Transverse colon (tissue), 4 donors: ENCODE data around the gene NR3C2. TPM values are rescaled to one million over a fixed set of nuclear protein-coding genes. Genes with fewer than 3 reads are reported as not detected.
A peak's percentile ranks its signal among the peaks of the same experiment; 100 is the strongest.

ENCODE experiments used
- DNase-seq: peaks from one replicate; pipeline ENCODE4 v3.0.0-alpha.2; 2019
- H3K27ac ChIP-seq, 4 donors: fragments of 200-600 bp; sonication (generic); 2 replicates each; pipeline ENCODE4 v1.5.1; 2016 to 2018; ENCODE audit warnings: inconsistent platforms in 4 of 4
- H3K27me3 ChIP-seq: fragments of 200-600 bp; sonication (generic); 2 replicates; pipeline ENCODE4 v1.5.1; 2017; ENCODE audit warnings: inconsistent platforms
- H3K36me3 ChIP-seq, 4 donors: fragments of 200-600 bp; sonication (generic); 2 replicates each; pipeline ENCODE4 v1.5.1; 2017 to 2019; ENCODE audit warnings: inconsistent platforms in 4 of 4
- H3K4me1 ChIP-seq, 4 donors: fragments of 200-600 bp; sonication (generic); 2 replicates each; pipeline ENCODE4 v1.5.1; 2017 to 2020; ENCODE audit warnings: inconsistent platforms in 4 of 4
- H3K4me3 ChIP-seq, 4 donors: fragments of 200-600 bp; sonication (generic); 1 replicate in 1 of 4; 2 replicates in 3 of 4; pipeline versions ENCODE4 v1.5.1 to v1.6.1; 2017 to 2019; ENCODE audit warnings: inconsistent platforms in 4 of 4
- H3K9me3 ChIP-seq, 2 donors: fragments of 200-600 bp; sonication (generic); 2 replicates each; pipeline ENCODE4 v1.5.1; 2017 to 2019; ENCODE audit warnings: inconsistent platforms in 2 of 2
- EP300 ChIP-seq: sonication (generic); formaldehyde crosslinking; IDR thresholded peaks from one replicate; pipeline ENCODE4 v1.6.1; 2017; ENCODE audit warnings: antibody characterized with exemption, low read depth
- POLR2A ChIP-seq: fragments of 450-650 bp; IDR thresholded peaks from one replicate; pipeline ENCODE4 v1.6.1; 2016; ENCODE audit warnings: antibody characterized with exemption, mild to moderate bottlenecking, moderate library complexity
- POLR2AphosphoS5 ChIP-seq, 3 donors: sonication (generic); formaldehyde crosslinking; IDR thresholded peaks; one replicate each; pipeline ENCODE4 v1.6.1; 2016; ENCODE audit warnings: antibody characterized with exemption in 3 of 3
- WGBS, 2 donors: methylation state at CpG; one replicate each; pipeline ENCODE4 v1.1.5; 2018; ENCODE audit warnings: low coverage in 1 of 2; 5-methylcytosine and 5-hydroxymethylcytosine counted together
- in situ Hi-C, 4 donors: fragments of 200-750 bp; cut with MboI; loops; one replicate each; pipeline versions ENCODE4 v1.15.0 to v1.15.1; 2017; ENCODE audit warnings: low sequenced_read_pairs in 3 of 4, low pct_ligation_motif_present in 1 of 4, low pct_unique_long_range_greater_than_20kb in 1 of 4
- intact Hi-C: fragments of 100-400 bp; cut with DNase I; formaldehyde crosslinking; loops from one replicate; pipeline ENCODE4 v1.15.1; 2023; ENCODE audit warnings: low total_unique reads
- total RNA-seq, 4 donors: library from RNA; depleted of rRNA; stranded (reverse); fragments of >200 nt; gene quantifications; one replicate each; pipeline ENCODE4 v1.1.0, GENCODE V29; 2016
- TF ChIP-seq, protein P1 (sequence below), 5 experiments: fragments of 200-600 bp in 3 of 5; fragments of 450-650 bp in 2 of 5; sonication (generic) in 3 of 5; IDR thresholded peaks; 1 replicate in 2 of 5; 2 replicates in 3 of 5; pipeline ENCODE4 v1.5.1; 2016 to 2017; ENCODE audit warnings: antibody characterized with exemption in 5 of 5, inconsistent platforms in 3 of 5, mild to moderate bottlenecking in 2 of 5, moderate library complexity in 1 of 5

The NR3C2 gene
- total RNA-seq, 4 donors from 2014 or later, result 55.5 to 147 (median 125) TPM

DNA sequence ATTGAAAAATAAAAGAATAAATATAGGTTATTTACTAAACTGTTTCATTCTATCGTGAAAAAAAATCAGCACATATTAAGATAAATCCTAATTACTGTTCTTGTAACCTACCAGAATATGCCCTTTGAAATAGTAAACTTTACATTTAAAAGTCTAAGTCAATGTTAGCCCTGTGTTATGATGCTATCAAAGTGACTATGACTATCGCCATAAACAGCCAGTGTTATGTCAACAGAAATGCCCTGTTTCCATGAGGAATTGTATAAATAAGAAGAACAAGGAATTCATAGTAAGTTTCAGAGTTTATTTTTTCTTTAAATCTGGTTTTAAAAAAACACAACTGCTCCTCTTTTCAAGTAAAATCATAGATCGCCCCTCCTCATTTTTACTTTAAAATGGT lies 11.4 kb downstream of the NR3C2 start:
- WGBS, 2 donors, result 35 to 60% methylated on average over 3 of the region's 3 CpGs
- in situ Hi-C loops, result no loop called here
- no peak for TF ChIP-seq POLR2AphosphoS5 (IDR thresholded peaks at IDR 0.05)
- TF ChIP-seq, protein P1, sequence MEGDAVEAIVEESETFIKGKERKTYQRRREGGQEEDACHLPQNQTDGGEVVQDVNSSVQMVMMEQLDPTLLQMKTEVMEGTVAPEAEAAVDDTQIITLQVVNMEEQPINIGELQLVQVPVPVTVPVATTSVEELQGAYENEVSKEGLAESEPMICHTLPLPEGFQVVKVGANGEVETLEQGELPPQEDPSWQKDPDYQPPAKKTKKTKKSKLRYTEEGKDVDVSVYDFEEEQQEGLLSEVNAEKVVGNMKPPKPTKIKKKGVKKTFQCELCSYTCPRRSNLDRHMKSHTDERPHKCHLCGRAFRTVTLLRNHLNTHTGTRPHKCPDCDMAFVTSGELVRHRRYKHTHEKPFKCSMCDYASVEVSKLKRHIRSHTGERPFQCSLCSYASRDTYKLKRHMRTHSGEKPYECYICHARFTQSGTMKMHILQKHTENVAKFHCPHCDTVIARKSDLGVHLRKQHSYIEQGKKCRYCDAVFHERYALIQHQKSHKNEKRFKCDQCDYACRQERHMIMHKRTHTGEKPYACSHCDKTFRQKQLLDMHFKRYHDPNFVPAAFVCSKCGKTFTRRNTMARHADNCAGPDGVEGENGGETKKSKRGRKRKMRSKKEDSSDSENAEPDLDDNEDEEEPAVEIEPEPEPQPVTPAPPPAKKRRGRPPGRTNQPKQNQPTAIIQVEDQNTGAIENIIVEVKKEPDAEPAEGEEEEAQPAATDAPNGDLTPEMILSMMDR (IDR thresholded peaks at IDR 0.05), result no peak
- TF ChIP-seq POLR2A, result no peak
- no peak for TF ChIP-seq EP300
- Histone ChIP-seq H3K36me3 (no peaks in the 10 kb centered on the region), H3K9me3 (no peaks in the 10 kb centered on the region), H3K27ac (peak overlapping the region; percentile 55 to 82 (median 72)), H3K4me1 (peaks cover 7 to 81% (median 53%) of the 10 kb centered on the region in 4 donors), H3K27me3 (no peaks in the 10 kb centered on the region), H3K4me3 (peak overlapping the region in 1 of 4 donors; percentile 14)
- intact Hi-C loops, result no loop called here
- DNase-seq, result no peak

DNA sequence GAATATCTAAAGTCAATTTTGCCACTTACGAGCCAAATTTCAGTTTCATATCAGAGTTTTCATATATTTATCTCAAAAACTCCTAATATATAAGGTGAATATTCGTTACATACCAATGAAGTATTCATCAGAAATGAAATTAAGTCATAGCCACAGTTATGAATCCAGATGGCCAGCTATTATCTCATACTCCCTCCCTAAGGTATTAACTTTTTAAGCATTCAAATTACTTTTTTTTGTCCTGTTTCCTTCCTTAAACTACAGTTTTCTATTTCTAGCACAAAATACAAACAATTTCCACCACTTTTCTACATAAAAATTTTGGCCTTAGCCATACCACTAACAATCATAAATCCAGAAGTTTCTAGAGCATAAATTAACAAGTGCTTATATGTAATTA lies 13.0 kb downstream of the NR3C2 start:
- H3K4me1 ChIP-seq, result peaks cover 7 to 67% (median 39%) of the 10 kb centered on the region in 4 donors
- no peaks in the 10 kb centered on the region for H3K9me3 ChIP-seq
- in situ Hi-C loops, result no loop called here
- H3K27me3 ChIP-seq, result no peaks in the 10 kb centered on the region
- TF ChIP-seq EP300, result no peak
- no peak for TF ChIP-seq POLR2A
- no peak for TF ChIP-seq POLR2AphosphoS5 (IDR thresholded peaks at IDR 0.05)
- TF ChIP-seq, protein P1 (IDR thresholded peaks at IDR 0.05), result no peak
- H3K4me3 ChIP-seq, result no peak overlapping the region
- H3K36me3 ChIP-seq, result no peaks in the 10 kb centered on the region
- 86 to 87% methylated on average over 2 of the region's 2 CpGs for WGBS, 2 donors
- intact Hi-C loops, result no loop called here
- DNase-seq, result no peak
- H3K27ac ChIP-seq, result no peak overlapping the region

DNA sequence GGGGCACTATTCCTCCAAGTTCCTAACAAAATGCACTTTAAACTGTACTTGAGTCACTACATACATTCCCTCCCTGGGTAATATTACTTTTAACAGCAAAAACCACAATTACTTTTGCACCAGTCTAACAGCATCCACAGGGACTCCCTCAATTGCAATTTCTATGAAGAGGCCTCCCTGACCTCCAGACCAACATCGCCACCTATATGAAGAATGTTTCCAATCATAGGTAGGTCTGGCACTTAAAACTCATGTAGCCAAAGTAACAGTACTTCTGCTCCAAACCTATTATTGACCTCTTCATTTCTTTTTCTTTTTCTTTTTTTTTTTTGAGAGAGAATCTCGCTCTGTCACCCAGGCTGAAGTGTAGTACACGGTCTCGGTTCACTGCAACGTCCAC lies 15.6 kb downstream of the NR3C2 start:
- in situ Hi-C loops (no loop called here), intact Hi-C loops (loop anchor here (1.0 kb wide), 1 partner anchor 20 kb away; no protein-coding TSS in a partner anchor)
- TF ChIP-seq, protein P1 (IDR thresholded peaks at IDR 0.05), result no peak
- TF ChIP-seq POLR2AphosphoS5 (IDR thresholded peaks at IDR 0.05) (no peak), EP300 (no peak), POLR2A (no peak)
- DNase-seq, result no peak
- Histone ChIP-seq H3K27me3 (no peaks in the 10 kb centered on the region), H3K4me3 (no peak overlapping the region), H3K9me3 (no peaks in the 10 kb centered on the region), H3K36me3 (no peaks in the 10 kb centered on the region), H3K27ac (no peak overlapping the region), H3K4me1 (peaks cover 7 to 41% (median 25%) of the 10 kb centered on the region in 4 donors)
- WGBS, 2 donors, result 93 to 100% methylated on average over 3 to 5 of the region's 5 CpGs

DNA sequence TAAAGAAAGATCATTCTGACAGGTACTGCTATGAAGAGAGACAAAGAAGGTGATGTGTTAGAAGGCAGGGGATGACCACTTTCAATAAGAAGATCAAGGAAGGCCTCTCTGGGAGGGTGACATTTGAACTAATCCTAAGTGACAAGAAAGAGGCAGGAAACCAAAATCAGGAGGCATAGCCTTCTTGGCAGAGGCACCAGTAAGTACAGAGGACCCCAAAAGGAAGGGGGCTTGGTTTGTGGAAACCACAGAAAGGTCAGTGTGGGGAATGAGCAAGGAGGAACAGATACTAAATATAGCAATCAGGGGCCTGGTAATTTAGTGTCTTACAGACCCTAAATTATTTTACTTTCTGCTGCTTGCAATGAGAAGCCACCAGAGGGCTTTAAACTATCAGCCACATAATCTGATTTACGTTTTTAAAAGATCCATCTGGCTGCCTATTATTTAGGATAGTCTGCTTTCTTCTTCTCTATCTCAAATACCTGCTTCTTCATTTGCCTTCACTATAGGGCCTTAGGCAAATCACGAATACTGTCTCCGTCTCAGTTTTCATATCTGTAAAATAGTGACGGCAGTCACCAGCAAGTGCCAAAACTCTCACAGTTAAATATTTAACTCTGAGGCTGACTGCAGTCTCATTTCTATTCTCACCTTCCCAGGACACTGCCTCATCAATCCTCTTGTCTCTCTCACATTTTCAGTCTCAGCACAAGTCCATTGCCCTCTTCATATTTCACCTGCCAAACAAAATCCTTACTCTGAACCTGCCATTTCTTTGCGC lies 16.7 kb downstream of the NR3C2 start:
- intact Hi-C loops, result loop anchor here (1.0 kb wide), 1 partner anchor 19 kb away; no protein-coding TSS in a partner anchor
- 52 to 57% methylated on average over 4 to 5 of the region's 5 CpGs for WGBS, 2 donors
- no peaks in the 10 kb centered on the region for H3K36me3 ChIP-seq

More for the DNA sequence above, 16.7 kb downstream of the NR3C2 start:
- H3K27ac ChIP-seq, result no peak overlapping the region
- in situ Hi-C loops, result no loop called here
- no peaks in the 10 kb centered on the region for H3K9me3 ChIP-seq
- no peak overlapping the region for H3K4me3 ChIP-seq
- no peak for DNase-seq
- peaks cover 7 to 30% (median 15%) of the 10 kb centered on the region in 4 donors for H3K4me1 ChIP-seq
- TF ChIP-seq EP300, result no peak
- TF ChIP-seq, protein P1 (IDR thresholded peaks at IDR 0.05), result peak in 1 of 5 experiments; percentile 4
- no peaks in the 10 kb centered on the region for H3K27me3 ChIP-seq
